H1 (cell line): ENCODE data around the gene MAP4K1. TPM values are rescaled to one million over a fixed set of nuclear protein-coding genes. Genes with fewer than 3 reads are reported as not detected.

Experiments
- ASH2L ChIP-seq: fragments of 200-600, 300-600 bp; sonication (generic); IDR thresholded peaks from one replicate; pipeline ENCODE4 v1.7.1; 2017; ENCODE audit warnings: low read length
- CHD1 ChIP-seq: IDR thresholded peaks from 2 replicates; pipeline ENCODE4 v1.6.1; 2012; ENCODE audit warnings: low read depth, low read length, improper control_type of control experiment
- CHD2 ChIP-seq: IDR thresholded peaks from 2 replicates; pipeline ENCODE4 v1.6.1; 2012; ENCODE audit warnings: low read length, improper control_type of control experiment
- CTBP2 ChIP-seq: IDR thresholded peaks from 2 replicates; pipeline ENCODE4 v1.7.0; 2011; ENCODE audit warnings: borderline replicate concordance, mild to moderate bottlenecking, moderate library complexity, mixed read lengths, low read length; ENCODE audit not compliant: insufficient read depth, insufficient read length
- FOSL1 ChIP-seq: IDR thresholded peaks from 2 replicates; pipeline ENCODE4 v1.6.1; 2011; ENCODE audit warnings: mild to moderate bottlenecking, low read depth, low read length, moderate library complexity; ENCODE audit not compliant: insufficient read depth
- JUND ChIP-seq: IDR thresholded peaks from 2 replicates; pipeline ENCODE4 v1.6.1; 2011; ENCODE audit warnings: mild to moderate bottlenecking, improper control_type of control experiment, low read length
- KDM5A ChIP-seq: fragments of 200-600 bp; IDR thresholded peaks from 2 replicates; pipeline ENCODE4 v1.7.1; 2012; ENCODE audit warnings: mild to moderate bottlenecking, low read length, inconsistent platforms, mixed read lengths
- SIX5 ChIP-seq: IDR thresholded peaks from 2 replicates; pipeline ENCODE4 v1.6.1; 2011; ENCODE audit warnings: mild to moderate bottlenecking, low read depth, low read length
- TBP ChIP-seq: IDR thresholded peaks from 2 replicates; pipeline ENCODE4 v1.6.1; 2011; ENCODE audit warnings: low read depth, low read length, improper control_type of control experiment
- ZNF274 ChIP-seq: IDR thresholded peaks from 2 replicates; pipeline ENCODE4 v1.7.0; 2012; ENCODE audit warnings: low read length, borderline replicate concordance; ENCODE audit errors: extremely low read depth
- polyA plus RNA-seq, 7 experiments: library from polyadenylated mRNA; depleted of rRNA in 3 of 7; stranded (reverse) in 5 of 7; unstranded in 2 of 7; fragments of >200 nt in 5 of 7; fragments of 200-250 nt in 2 of 7; gene quantifications; 1 replicate in 5 of 7; 2 replicates in 1 of 7; 4 replicates in 1 of 7; pipeline versions ENCODE4 v1.2.1 to v1.2.3, GENCODE V29; 2011 to 2013; ENCODE audit warnings: missing spikeins in 2 of 7, mixed read lengths in 2 of 7
- total RNA-seq: library from RNA; stranded (reverse); fragmentation: NEBNext Ultra II Directional; extraction: Animal tissue kit (Norgen Biotek cat#: 25700); gene quantifications from 2 replicates; pipeline ENCODE4 v1.2.1, GENCODE V29; 2021
- TF ChIP-seq, protein P1 (sequence below): IDR thresholded peaks from 2 replicates; pipeline ENCODE4 v1.6.1; 2011; ENCODE audit warnings: low read depth, mild to moderate bottlenecking, low read length; ENCODE audit not compliant: insufficient read depth
- TF ChIP-seq, protein P2 (sequence below): IDR thresholded peaks from 2 replicates; pipeline ENCODE4 v1.6.1; 2012; ENCODE audit warnings: low read length, inconsistent platforms
- TF ChIP-seq, protein P3 (sequence below), 3 experiments: IDR thresholded peaks; 1 replicate in 2 of 3; 2 replicates in 1 of 3; pipeline versions ENCODE4 v1.5.1 to v1.6.1; 2011; ENCODE audit warnings: low read length in 3 of 3, mild to moderate bottlenecking in 3 of 3, inconsistent platforms in 2 of 3, low read depth in 1 of 3, moderate library complexity in 1 of 3; ENCODE audit not compliant: insufficient read depth in 1 of 3; ENCODE audit errors: control extremely low read depth in 1 of 3

MAP4K1 gene
- total and polyA plus RNA-seq, 2 of the 8 experiments (the other 6 are each of a cell fraction or from before 2014, with no cell fraction given), result 9.0 to 10.4 TPM

DNA sequence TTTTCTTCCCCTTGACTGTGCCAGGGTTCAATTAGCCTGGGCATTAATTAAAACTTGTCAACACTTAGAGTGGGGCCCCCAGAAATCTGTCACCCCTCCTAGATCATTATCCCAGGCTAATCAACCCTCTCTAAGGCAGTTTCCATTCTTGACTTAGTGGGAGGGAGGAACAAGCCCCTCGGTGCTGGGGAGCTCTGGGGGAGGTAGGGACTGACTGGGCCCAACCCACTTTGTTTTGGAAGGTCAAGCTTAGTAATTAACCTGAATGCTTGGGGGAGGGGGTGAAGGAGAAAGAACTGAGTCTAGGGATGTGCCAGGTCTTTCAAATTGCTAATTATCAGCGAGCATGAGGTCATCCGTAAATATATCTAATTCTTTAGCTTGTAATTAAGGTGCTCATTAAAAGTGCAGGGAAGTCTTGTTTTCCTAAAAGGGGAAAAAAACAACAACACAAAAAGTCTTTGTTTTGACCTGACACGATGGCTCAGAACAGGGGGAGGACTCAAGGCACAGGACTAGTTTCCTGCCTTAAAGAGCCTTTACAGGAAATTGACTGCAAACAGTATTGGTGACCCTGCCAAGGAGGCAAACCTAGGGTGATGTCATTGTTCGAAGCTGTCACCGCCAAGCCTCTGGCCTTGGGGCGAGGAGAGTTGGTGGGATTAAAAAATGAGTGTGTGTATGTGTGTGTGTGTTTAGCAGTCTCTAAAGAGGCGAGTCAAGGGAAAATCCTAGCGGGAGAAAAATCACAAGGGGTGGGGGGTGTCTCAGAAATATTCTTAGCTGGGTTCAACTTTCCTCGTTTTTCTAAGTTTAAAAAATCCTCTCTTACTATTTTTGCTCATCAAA is 49.1 kb upstream of the MAP4K1 start (continued):
- no peak for TF ChIP-seq CHD1
- TF ChIP-seq, protein P1, sequence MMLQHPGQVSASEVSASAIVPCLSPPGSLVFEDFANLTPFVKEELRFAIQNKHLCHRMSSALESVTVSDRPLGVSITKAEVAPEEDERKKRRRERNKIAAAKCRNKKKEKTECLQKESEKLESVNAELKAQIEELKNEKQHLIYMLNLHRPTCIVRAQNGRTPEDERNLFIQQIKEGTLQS, result no peak
- TF ChIP-seq, protein P2, sequence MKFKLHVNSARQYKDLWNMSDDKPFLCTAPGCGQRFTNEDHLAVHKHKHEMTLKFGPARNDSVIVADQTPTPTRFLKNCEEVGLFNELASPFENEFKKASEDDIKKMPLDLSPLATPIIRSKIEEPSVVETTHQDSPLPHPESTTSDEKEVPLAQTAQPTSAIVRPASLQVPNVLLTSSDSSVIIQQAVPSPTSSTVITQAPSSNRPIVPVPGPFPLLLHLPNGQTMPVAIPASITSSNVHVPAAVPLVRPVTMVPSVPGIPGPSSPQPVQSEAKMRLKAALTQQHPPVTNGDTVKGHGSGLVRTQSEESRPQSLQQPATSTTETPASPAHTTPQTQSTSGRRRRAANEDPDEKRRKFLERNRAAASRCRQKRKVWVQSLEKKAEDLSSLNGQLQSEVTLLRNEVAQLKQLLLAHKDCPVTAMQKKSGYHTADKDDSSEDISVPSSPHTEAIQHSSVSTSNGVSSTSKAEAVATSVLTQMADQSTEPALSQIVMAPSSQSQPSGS, result 0 out of 2 replicates have a peak, but pooled peaks have one; percentile 64
- no peak for TF ChIP-seq ZNF274
- 0 out of 2 replicates have a peak, but pooled peaks have one; percentile 11 for TF ChIP-seq TBP
- TF ChIP-seq, protein P3, sequence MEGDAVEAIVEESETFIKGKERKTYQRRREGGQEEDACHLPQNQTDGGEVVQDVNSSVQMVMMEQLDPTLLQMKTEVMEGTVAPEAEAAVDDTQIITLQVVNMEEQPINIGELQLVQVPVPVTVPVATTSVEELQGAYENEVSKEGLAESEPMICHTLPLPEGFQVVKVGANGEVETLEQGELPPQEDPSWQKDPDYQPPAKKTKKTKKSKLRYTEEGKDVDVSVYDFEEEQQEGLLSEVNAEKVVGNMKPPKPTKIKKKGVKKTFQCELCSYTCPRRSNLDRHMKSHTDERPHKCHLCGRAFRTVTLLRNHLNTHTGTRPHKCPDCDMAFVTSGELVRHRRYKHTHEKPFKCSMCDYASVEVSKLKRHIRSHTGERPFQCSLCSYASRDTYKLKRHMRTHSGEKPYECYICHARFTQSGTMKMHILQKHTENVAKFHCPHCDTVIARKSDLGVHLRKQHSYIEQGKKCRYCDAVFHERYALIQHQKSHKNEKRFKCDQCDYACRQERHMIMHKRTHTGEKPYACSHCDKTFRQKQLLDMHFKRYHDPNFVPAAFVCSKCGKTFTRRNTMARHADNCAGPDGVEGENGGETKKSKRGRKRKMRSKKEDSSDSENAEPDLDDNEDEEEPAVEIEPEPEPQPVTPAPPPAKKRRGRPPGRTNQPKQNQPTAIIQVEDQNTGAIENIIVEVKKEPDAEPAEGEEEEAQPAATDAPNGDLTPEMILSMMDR (IDR thresholded peaks at IDR 0.05; ENCODE audit: control extremely low read depth in 1 of 3, insufficient read depth in 1 of 3, low read depth in 1 of 3, low read length in 3 of 3), result no peak
- TF ChIP-seq CTBP2, result no peak
- no peak for TF ChIP-seq KDM5A
- no peak for TF ChIP-seq ASH2L
- TF ChIP-seq JUND, result no peak
- TF ChIP-seq CHD2, result no peak
- no peak for TF ChIP-seq FOSL1
- peak; percentile 9; the same call in 1 of the 2 replicates for TF ChIP-seq SIX5
